SK-N-SH (cell line): ENCODE results near the gene ACOX2. TPM values are rescaled to one million over a fixed set of nuclear protein-coding genes. Genes with fewer than 3 reads are reported as not detected.
A peak's percentile ranks its signal among the peaks of the same experiment; 100 is the strongest.

ENCODE experiments used
- CTCF ChIA-PET: fragments of 300-600, 350-600 bp; formaldehyde crosslinking; extraction: SDS; loops from one replicate; lab custom pipeline; 2021; lab: Yijun Ruan, JAX
- POLR2A ChIA-PET: fragments of 350-600 bp; sonication (Branson Sonifier 250); formaldehyde crosslinking; extraction: SDS; loops from one replicate; lab custom pipeline; 2020; ENCODE audit warnings: antibody characterized with exemption, inconsistent platforms; lab: Yijun Ruan, JAX
- DNase-seq: peaks from one replicate; pipeline ENCODE4 v3.0.0; 2012
- H2AFZ ChIP-seq: fragments of 200-600 bp; sonication (generic); 2 replicates; pipeline ENCODE4 v1.8.1; 2016; ENCODE audit warnings: antibody characterized with exemption, mild to moderate bottlenecking, low read depth
- H3F3A ChIP-seq: fragments of 200-600 bp; sonication (generic); replicated peaks from 2 replicates; pipeline ENCODE3; 2016; ENCODE audit warnings: antibody characterized with exemption, mild to moderate bottlenecking; ENCODE audit not compliant: insufficient read depth
- H3K27ac ChIP-seq, 2 experiments: fragments of 200-500 bp in 1 of 2; fragments of 200-600 bp in 1 of 2; sonication (Bioruptor generic) in 1 of 2; sonication (generic), shearing (Covaris generic) in 1 of 2; 2 replicates each; pipeline versions ENCODE4 v1.5.1 to v1.6.1; 2014 to 2016; ENCODE audit warnings: low read depth in 2 of 2, inconsistent platforms in 1 of 2, low read length in 1 of 2, mild to moderate bottlenecking in 1 of 2, mixed read lengths in 1 of 2
- H3K27me3 ChIP-seq: fragments of 200-600 bp; sonication (generic), shearing (Covaris generic); 2 replicates; pipeline ENCODE4 v1.6.1; 2016; ENCODE audit warnings: mixed run types; ENCODE audit not compliant: insufficient read depth
- H3K36me3 ChIP-seq, 2 experiments: fragments of 200-500 bp in 1 of 2; fragments of 200-600 bp in 1 of 2; sonication (Bioruptor generic) in 1 of 2; sonication (generic) in 1 of 2; replicated peaks in 1 of 2; 2 replicates each; pipeline versions ENCODE3 to v1.5.1; 2014 to 2016; ENCODE audit warnings: low read length in 1 of 2, mild to moderate bottlenecking in 1 of 2; ENCODE audit not compliant: insufficient read depth in 2 of 2, control insufficient read depth in 1 of 2
- H3K4me1 ChIP-seq, 2 experiments: fragments of 200-500 bp in 1 of 2; fragments of 200-600 bp in 1 of 2; sonication (Bioruptor generic) in 1 of 2; sonication (generic), shearing (Covaris generic) in 1 of 2; 2 replicates each; pipeline versions ENCODE4 v1.5.1 to v1.6.1; 2014 to 2016; ENCODE audit warnings: low read depth in 1 of 2, low read length in 1 of 2, mixed run types in 1 of 2; ENCODE audit not compliant: insufficient read depth in 2 of 2, control insufficient read depth in 1 of 2
- H3K4me2 ChIP-seq: fragments of 200-600 bp; sonication (generic), shearing (Covaris generic); 2 replicates; pipeline ENCODE4 v1.6.1; 2017; ENCODE audit warnings: mixed run types
- H3K4me3 ChIP-seq, 2 experiments: fragments of 200-500 bp in 1 of 2; fragments of 200-600 bp in 1 of 2; sonication (Bioruptor generic) in 1 of 2; sonication (generic), shearing (Covaris generic) in 1 of 2; 2 replicates each; pipeline versions ENCODE4 v1.5.1 to v1.8.1; 2014 to 2016; ENCODE audit warnings: low read depth in 2 of 2, inconsistent platforms in 1 of 2, low read length in 1 of 2, mild to moderate bottlenecking in 1 of 2, mixed read lengths in 1 of 2, moderate library complexity in 1 of 2
- H3K79me2 ChIP-seq: fragments of 200-600 bp; sonication (generic); 2 replicates; pipeline ENCODE4 v1.8.1; 2017; ENCODE audit warnings: mild to moderate bottlenecking; ENCODE audit not compliant: insufficient read depth
- H3K9ac ChIP-seq: fragments of 200-600 bp; sonication (generic); 2 replicates; pipeline ENCODE4 v1.6.1; 2017; ENCODE audit warnings: mixed run types
- H3K9me2 ChIP-seq: fragments of 200-600 bp; sonication (generic); 2 replicates; pipeline ENCODE4 v1.6.1; 2017; ENCODE audit warnings: mixed run types
- H3K9me3 ChIP-seq: fragments of 200-600 bp; sonication (generic); 2 replicates; pipeline ENCODE4 v1.6.1; 2017; ENCODE audit warnings: mixed run types, mild to moderate bottlenecking, moderate library complexity
- H4K20me1 ChIP-seq: fragments of 200-600 bp; sonication (generic); 2 replicates; pipeline ENCODE4 v1.6.1; 2017; ENCODE audit warnings: mild to moderate bottlenecking, mixed run types; ENCODE audit not compliant: insufficient read depth
- CHD2 ChIP-seq: fragments of 150-350 bp; IDR thresholded peaks from 2 replicates; pipeline ENCODE4 v1.6.1; 2018; ENCODE audit warnings: low read length; ENCODE audit not compliant: partially characterized antibody
- EP300 ChIP-seq, 2 experiments: IDR thresholded peaks; 2 replicates each; pipeline versions ENCODE4 v1.4.0 to v1.6.1; 2012; ENCODE audit warnings: borderline replicate concordance in 1 of 2, low read depth in 1 of 2, low read length in 1 of 2
- FOSL2 ChIP-seq: IDR thresholded peaks from 2 replicates; pipeline ENCODE4 v1.4.0; 2012; ENCODE audit warnings: low read depth, mild to moderate bottlenecking, moderate library complexity, borderline replicate concordance
- FOXJ3 ChIP-seq: sonication (generic); formaldehyde crosslinking; IDR thresholded peaks from 2 replicates; pipeline ENCODE4 v1.5.1; 2020; ENCODE audit warnings: mild to moderate bottlenecking, missing genetic modification reagents
- GABPA ChIP-seq: IDR thresholded peaks from 2 replicates; pipeline ENCODE4 v1.4.0; 2012; ENCODE audit warnings: low read depth, mild to moderate bottlenecking
- MAX ChIP-seq: IDR thresholded peaks from 2 replicates; pipeline ENCODE4 v1.4.0; 2012; ENCODE audit warnings: low read depth
- MEF2A ChIP-seq: IDR thresholded peaks from 2 replicates; pipeline ENCODE4 v1.4.0; 2012; ENCODE audit warnings: low read depth, borderline replicate concordance
- NRF1 ChIP-seq: IDR thresholded peaks from 2 replicates; pipeline ENCODE4 v1.6.1; 2012; ENCODE audit warnings: low read depth, mild to moderate bottlenecking, low read length
- POLR2AphosphoS5 ChIP-seq: IDR thresholded peaks from 2 replicates; pipeline ENCODE4 v1.6.1; 2012; ENCODE audit warnings: low read depth, low read length
- SMC3 ChIP-seq: IDR thresholded peaks from 2 replicates; pipeline ENCODE4 v1.6.1; 2012; ENCODE audit warnings: low read depth, low read length, improper control_type of control experiment
- TCF12 ChIP-seq: IDR thresholded peaks from 2 replicates; pipeline ENCODE4 v1.4.0; 2012
- USF2 ChIP-seq: fragments of 150-350 bp; IDR thresholded peaks from 2 replicates; pipeline ENCODE4 v1.6.1; 2017; ENCODE audit warnings: antibody characterized with exemption, low read length, low read depth, borderline replicate concordance
- WGBS: methylation state at CpG from one replicate; pipeline ENCODE4 v1.1.6; 2017; ENCODE audit warnings: low lambda C conversion rate; 5-methylcytosine and 5-hydroxymethylcytosine counted together
- polyA plus RNA-seq, 3 experiments: library from polyadenylated mRNA; depleted of rRNA; stranded (reverse); fragments of >200 nt; gene quantifications; 2 replicates each; pipeline ENCODE4 v1.2.3, GENCODE V29; 2012
- TF ChIP-seq, protein P1 (sequence below): fragments of 150-350 bp; IDR thresholded peaks from 2 replicates; pipeline ENCODE4 v1.6.1; 2016; ENCODE audit warnings: mild to moderate bottlenecking, low read depth, low read length

The ACOX2 gene
- polyA plus RNA-seq, 1 of the 3 experiments (the other 2 are of a cell fraction) = 9.0 TPM

GRCh38 chr3:58490860-58491501 lies 46.0 kb downstream of the ACOX2 start:
- peak overlapping the region; percentile 72; the same call in 1 of the 2 replicates for H3K4me2 ChIP-seq
- peaks cover 37% of the 10 kb centered on the region for H3K79me2 ChIP-seq
- H3K4me3 ChIP-seq = peak overlapping the region; percentile 50 to 84; a peak in 3 of 4 replicates
- H3K9me3 ChIP-seq = no peaks in the 10 kb centered on the region
- no peaks in the 10 kb centered on the region for H3K36me3 ChIP-seq
- POLR2A ChIA-PET = interaction anchor here (0.6 to 1.2 kb wide), 3 partner anchors 20 to 284 kb away, joined by 3 read pairs; no protein-coding TSS in a partner anchor
- peaks cover 8% of the 10 kb centered on the region for H3F3A ChIP-seq
- no peaks in the 10 kb centered on the region for H3K27me3 ChIP-seq
- peak overlapping the region in 1 of 2 experiments; percentile 4; a peak in 1 of 4 replicates for H3K27ac ChIP-seq
- H3K9ac ChIP-seq = peak overlapping the region; percentile 47; the same call in 1 of the 2 replicates
- WGBS = 79% methylated on average over 11 of the region's 19 CpGs
- no peaks in the 10 kb centered on the region for H3K9me2 ChIP-seq
- peaks cover 12% of the 10 kb centered on the region; the same call in 1 of the 2 replicates for H4K20me1 ChIP-seq
- TF ChIP-seq FOXJ3 = no peak
- TF ChIP-seq, protein P1, sequence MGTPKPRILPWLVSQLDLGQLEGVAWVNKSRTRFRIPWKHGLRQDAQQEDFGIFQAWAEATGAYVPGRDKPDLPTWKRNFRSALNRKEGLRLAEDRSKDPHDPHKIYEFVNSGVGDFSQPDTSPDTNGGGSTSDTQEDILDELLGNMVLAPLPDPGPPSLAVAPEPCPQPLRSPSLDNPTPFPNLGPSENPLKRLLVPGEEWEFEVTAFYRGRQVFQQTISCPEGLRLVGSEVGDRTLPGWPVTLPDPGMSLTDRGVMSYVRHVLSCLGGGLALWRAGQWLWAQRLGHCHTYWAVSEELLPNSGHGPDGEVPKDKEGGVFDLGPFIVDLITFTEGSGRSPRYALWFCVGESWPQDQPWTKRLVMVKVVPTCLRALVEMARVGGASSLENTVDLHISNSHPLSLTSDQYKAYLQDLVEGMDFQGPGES = no peak
- no peak for TF ChIP-seq FOSL2
- TF ChIP-seq MAX = no peak
- TF ChIP-seq GABPA = no peak
- TF ChIP-seq NRF1 = no peak
- H3K4me1 ChIP-seq = peaks cover 24 to 26% of the 10 kb centered on the region in 2 experiments
- H2AFZ ChIP-seq = peak overlapping the region; percentile 97
- no peak for DNase-seq
- CTCF ChIA-PET = interaction anchor here (0.6 to 6.1 kb wide), 26 partner anchors 8 to 185 kb away, joined by 3 to 99 read pairs (median 5); partner anchors contain the start of genes ACOX2, HTD2, PXK and RPP14

- TF ChIP-seq USF2 = no peak
- TF ChIP-seq MEF2A = no peak
- TF ChIP-seq POLR2AphosphoS5 = no peak
- TF ChIP-seq EP300 (IDR thresholded peaks at IDR 0.05; ENCODE audit: borderline replicate concordance in 1 of 2, low read depth in 1 of 2, low read length in 1 of 2) = no peak
- no peak for TF ChIP-seq TCF12
- no peak for TF ChIP-seq SMC3
- no peak for TF ChIP-seq GABPA
- no peak for TF ChIP-seq CHD2
- TF ChIP-seq MAX = no peak
- TF ChIP-seq, all 33 proteins: peak for 0
- H3K4me2 ChIP-seq = no peak overlapping the region
- no peaks in the 10 kb centered on the region for H3K9me3 ChIP-seq
- H2AFZ ChIP-seq = no peak overlapping the region
- no peak overlapping the region for H3K9ac ChIP-seq
- H3K9me2 ChIP-seq = no peaks in the 10 kb centered on the region
- no peaks in the 10 kb centered on the region for H3K27me3 ChIP-seq
- H3K36me3 ChIP-seq = no peaks in the 10 kb centered on the region
- WGBS = 29% methylated on average over 1 of the region's 2 CpGs
- H4K20me1 ChIP-seq = 0 out of 2 replicates have a peak, but pooled peaks cover 12% of the 10 kb centered on the region
- peaks cover 8% of the 10 kb centered on the region for H3F3A ChIP-seq
- DNase-seq = no peak
- ChIA-PET POLR2A (no interaction called here), CTCF (interaction anchor here (2.7 kb wide), 1 partner anchor 25 kb away, joined by 19 read pairs; no protein-coding TSS in a partner anchor)
- H3K4me3 ChIP-seq = no peak overlapping the region
- H3K27ac ChIP-seq = no peak overlapping the region
- H3K4me1 ChIP-seq = peaks cover 8 to 15% of the 10 kb centered on the region in 2 experiments; a peak in 3 of 4 replicates
- H3K79me2 ChIP-seq = peaks cover 16% of the 10 kb centered on the region
Observed at GRCh38 chr3:58488967-58489366, 48.0 kb downstream of the ACOX2 start.
